Endothelial cell of umbilical vein (primary cell): ENCODE results near the gene CTSD.

Experiments used
- CTCF ChIP-seq, 2 donors: IDR thresholded peaks; 1 replicate in 1 of 2; 2 replicates in 1 of 2; pipeline ENCODE4 v1.5.1; 2011; ENCODE audit warnings: low read length in 2 of 2, mild to moderate bottlenecking in 2 of 2, moderate library complexity in 2 of 2, control low read depth in 1 of 2, inconsistent platforms in 1 of 2, low read depth in 1 of 2; ENCODE audit not compliant: insufficient read depth in 1 of 2; ENCODE audit errors: extremely low read depth in 1 of 2
- EZH2 ChIP-seq: IDR thresholded peaks from 2 replicates; pipeline ENCODE4 v1.6.1; 2012; ENCODE audit warnings: borderline replicate concordance, low read depth, mild to moderate bottlenecking, moderate library complexity, low read length, inconsistent platforms; ENCODE audit not compliant: severe bottlenecking

GRCh38 chr11:1746511-1746931 lies 17.2 kb downstream of the CTSD start:
- TF ChIP-seq CTCF (IDR thresholded peaks at IDR 0.05; ENCODE audit: extremely low read depth in 1 of 2, insufficient read depth in 1 of 2, low read depth in 1 of 2, low read length in 2 of 2) (no peak), EZH2 (no peak)
